ENCODE results near the gene ZDHHC8. TPM values are rescaled to one million over a fixed set of nuclear protein-coding genes. Genes with fewer than 3 reads are reported as not detected.

ZDHHC8 gene
- total RNA-seq, 2 donors from 2014 or later, result 20.0 to 21.4 TPM

- H3K27ac ChIP-seq, result no peak overlapping the region
- no peak for DNase-seq
- no peaks in the 10 kb centered on the region for H3K9me3 ChIP-seq
- no peak overlapping the region for H3K4me3 ChIP-seq
- ATAC-seq, result no peak
- H3K36me3 ChIP-seq (replicated peaks in 1 of 2; ENCODE audit: insufficient read depth in 1 of 2, low read depth in 2 of 2), result no peaks in the 10 kb centered on the region
- 84 to 88% methylated on average over 17 to 19 of the region's 19 CpGs for WGBS, 2 donors
- peaks cover 13% of the 10 kb centered on the region for H3K4me1 ChIP-seq
- TF ChIP-seq POLR2A (IDR thresholded peaks at IDR 0.05), result no peak
- TF ChIP-seq, protein P1, sequence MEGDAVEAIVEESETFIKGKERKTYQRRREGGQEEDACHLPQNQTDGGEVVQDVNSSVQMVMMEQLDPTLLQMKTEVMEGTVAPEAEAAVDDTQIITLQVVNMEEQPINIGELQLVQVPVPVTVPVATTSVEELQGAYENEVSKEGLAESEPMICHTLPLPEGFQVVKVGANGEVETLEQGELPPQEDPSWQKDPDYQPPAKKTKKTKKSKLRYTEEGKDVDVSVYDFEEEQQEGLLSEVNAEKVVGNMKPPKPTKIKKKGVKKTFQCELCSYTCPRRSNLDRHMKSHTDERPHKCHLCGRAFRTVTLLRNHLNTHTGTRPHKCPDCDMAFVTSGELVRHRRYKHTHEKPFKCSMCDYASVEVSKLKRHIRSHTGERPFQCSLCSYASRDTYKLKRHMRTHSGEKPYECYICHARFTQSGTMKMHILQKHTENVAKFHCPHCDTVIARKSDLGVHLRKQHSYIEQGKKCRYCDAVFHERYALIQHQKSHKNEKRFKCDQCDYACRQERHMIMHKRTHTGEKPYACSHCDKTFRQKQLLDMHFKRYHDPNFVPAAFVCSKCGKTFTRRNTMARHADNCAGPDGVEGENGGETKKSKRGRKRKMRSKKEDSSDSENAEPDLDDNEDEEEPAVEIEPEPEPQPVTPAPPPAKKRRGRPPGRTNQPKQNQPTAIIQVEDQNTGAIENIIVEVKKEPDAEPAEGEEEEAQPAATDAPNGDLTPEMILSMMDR (IDR thresholded peaks at IDR 0.05), result no peak
- intact Hi-C loops (cut with DNase I), result no loop called here
- H3K27me3 ChIP-seq, result no peaks in the 10 kb centered on the region
These were observed 5.1 kb upstream of the ZDHHC8 start for GRCh38 chr22:20126284-20127029.

- Histone ChIP-seq H3K4me3 (no peak overlapping the region), H3K4me1 (peaks cover 15% of the 10 kb centered on the region), H3K36me3 (replicated peaks in 1 of 2; ENCODE audit: insufficient read depth in 1 of 2, low read depth in 2 of 2) (no peaks in the 10 kb centered on the region), H3K9me3 (no peaks in the 10 kb centered on the region), H3K27me3 (no peaks in the 10 kb centered on the region), H3K27ac (no peak overlapping the region)
- intact Hi-C loops (cut with DNase I), result no loop called here
- TF ChIP-seq, protein P1 (IDR thresholded peaks at IDR 0.05), result no peak
- TF ChIP-seq POLR2A (IDR thresholded peaks at IDR 0.05), result no peak
- DNase-seq, result no peak
- ATAC-seq, result no peak
- WGBS, 2 donors, result 91 to 98% methylated on average over 7 to 10 of the region's 15 CpGs
These were observed 4.2 kb upstream of the ZDHHC8 start for GRCh38 chr22:20127318-20127868.

GRCh38 chr22:20127869-20128618 lies 3.6 kb upstream of the ZDHHC8 start:
- H3K27me3 ChIP-seq, result no peaks in the 10 kb centered on the region
- no peaks in the 10 kb centered on the region for H3K9me3 ChIP-seq
- 81 to 87% methylated on average over 15 to 17 of the region's 17 CpGs for WGBS, 2 donors
- TF ChIP-seq, protein P1 (IDR thresholded peaks at IDR 0.05), result no peak
- TF ChIP-seq POLR2A (IDR thresholded peaks at IDR 0.05), result no peak
- H3K27ac ChIP-seq, result no peak overlapping the region
- no peaks in the 10 kb centered on the region for H3K36me3 ChIP-seq (replicated peaks in 1 of 2; ENCODE audit: insufficient read depth in 1 of 2, low read depth in 2 of 2)
- H3K4me3 ChIP-seq, result no peak overlapping the region
- ATAC-seq, result no peak
- H3K4me1 ChIP-seq, result peaks cover 22% of the 10 kb centered on the region
- DNase-seq, result no peak
- intact Hi-C loops (cut with DNase I), result no loop called here

- 50 to 58% methylated on average over 2 of the region's 2 CpGs for WGBS, 2 donors
- ATAC-seq, result no peak
- intact Hi-C loops (cut with DNase I), result no loop called here
These were observed 3.0 kb upstream of the ZDHHC8 start for GRCh38 chr22:20128619-20128901.

More at GRCh38 chr22:20128619-20128901, 3.0 kb upstream of the ZDHHC8 start:
- TF ChIP-seq, protein P1 (IDR thresholded peaks at IDR 0.05), result no peak
- TF ChIP-seq POLR2A (IDR thresholded peaks at IDR 0.05), result no peak
- no peaks in the 10 kb centered on the region for H3K9me3 ChIP-seq
- peaks cover 26% of the 10 kb centered on the region for H3K4me1 ChIP-seq
- H3K4me3 ChIP-seq, result no peak overlapping the region
- DNase-seq, result no peak
- H3K27ac ChIP-seq, result no peak overlapping the region
- no peaks in the 10 kb centered on the region for H3K27me3 ChIP-seq
- no peaks in the 10 kb centered on the region for H3K36me3 ChIP-seq (replicated peaks in 1 of 2; ENCODE audit: insufficient read depth in 1 of 2, low read depth in 2 of 2)
